Heart right ventricle (tissue), 16 donors: ENCODE data around the gene MYH11. TPM values are rescaled to one million over a fixed set of nuclear protein-coding genes. Genes with fewer than 3 reads are reported as not detected.

Experiments used
- ATAC-seq, 8 donors: fragments of 200-7000 bp; cut with Tn5 transposase; one replicate each; pipeline ENCODE4 v1.9.1; 2020; ENCODE audit warnings: mild to moderate bottlenecking in 8 of 8, moderate library complexity in 8 of 8, moderate number of reproducible peaks in 1 of 8
- DNase-seq, 2 donors: peaks; one replicate each; pipeline ENCODE4 v3.0.0-alpha.2; 2020
- H3K27ac ChIP-seq, 10 donors: fragments of 200-600 bp; sonication (generic) in 2 of 10; one replicate each; pipeline versions ENCODE4 v1.5.0 to v1.8.0; 2020 to 2022; ENCODE audit warnings: mild to moderate bottlenecking in 3 of 10
- H3K27me3 ChIP-seq, 7 donors: fragments of 200-600 bp; one replicate each; pipeline ENCODE4 v1.8.0; 2021 to 2022; ENCODE audit warnings: mild to moderate bottlenecking in 2 of 7
- H3K36me3 ChIP-seq, 9 donors: fragments of 200-600 bp; sonication (generic) in 1 of 9; one replicate each; pipeline versions ENCODE4 v1.5.0 to v1.8.0; 2020 to 2022; ENCODE audit warnings: mild to moderate bottlenecking in 2 of 9
- H3K4me1 ChIP-seq, 9 donors: fragments of 200-600 bp; sonication (generic) in 1 of 9; one replicate each; pipeline versions ENCODE4 v1.5.0 to v1.8.0; 2020 to 2022; ENCODE audit warnings: mild to moderate bottlenecking in 4 of 9
- H3K4me3 ChIP-seq, 10 donors: fragments of 200-600 bp; sonication (generic) in 2 of 10; one replicate each; pipeline versions ENCODE4 v1.5.0 to v1.8.0; 2020 to 2022; ENCODE audit warnings: mild to moderate bottlenecking in 7 of 10, moderate library complexity in 2 of 10
- H3K9me3 ChIP-seq, 11 donors: fragments of 200-600 bp in 10 of 11; sonication (generic) in 2 of 11; one replicate each; pipeline versions ENCODE4 v1.5.0 to v1.8.0; 2013 to 2022; ENCODE audit warnings: mild to moderate bottlenecking in 2 of 11, control low read depth in 1 of 11, moderate library complexity in 1 of 11
- WGBS, 2 donors: extraction: QIAGEN DNeasy Blood & Tissue Kit; methylation state at CpG; one replicate each; pipeline ENCODE4 v1.1.7; 2013; ENCODE audit warnings: inconsistent platforms in 1 of 2; 5-methylcytosine and 5-hydroxymethylcytosine counted together
- intact Hi-C, 10 donors: fragments of 100-400 bp; cut with DNase I; formaldehyde crosslinking; loops; one replicate each; pipeline versions ENCODE4 v1.11.1 to v1.14.2; 2022
- polyA plus RNA-seq, 2 donors: library from polyadenylated mRNA; stranded (reverse); fragments of 200-250 nt; gene quantifications; one replicate each; pipeline ENCODE4 v1.2.3, GENCODE V29; 2013
- total RNA-seq, 10 donors: library from RNA; stranded (reverse); fragmentation: NEBNext Ultra II Directional in 3 of 10; extraction: Animal tissue kit (Norgen Biotek cat#: 25700) in 3 of 10; gene quantifications; one replicate each; pipeline versions ENCODE4 v1.2.1 to v1.2.4, GENCODE V29; 2021 to 2023
- TF ChIP-seq, protein P1 (sequence below), 9 donors: fragments of 200-600 bp; sonication (generic) in 2 of 9; IDR thresholded peaks; one replicate each; pipeline versions ENCODE4 v1.5.0 to v1.8.0; 2021 to 2022; ENCODE audit warnings: antibody characterized with exemption in 9 of 9, mild to moderate bottlenecking in 5 of 9, moderate library complexity in 1 of 9
- donor health status: Arrhythmogenic right ventricular cardiomyopathy.
- donor health status: ischemic (EF 13 %, LVEDD 7.1; RV severe dilation, severe dysfunction).
- donor health status: healthy with polysubstance abuse.
- donor health status: DM: no; HTN: yes; CAD: no.
- donor health status: DM: no; HTN: no; CAD: no.
- donor health status: ischemic (EF 25% LVEDD 6.9; RV normal size, moderate dysfunction).
- donor health status: ischemic (EF 25% LVEDD 5.7; RV mildly dilated, moderate dysfunction).
- donor health status: healthy.
- donor health status: DM: yes; HTN: yes; CAD: no.
- donor health status: Ischemic cardiomyopathy.
- donor health status: ischemic (EF 35%, LVEDD 5.7; RV mildly dilated, moderate dysfunction).
- donor health status: nonischemic (EF 11% LVEDD 7.7; RV severe dilation, severe dysfunction).
- donor health status: DM: yes; HTN: yes; CAD: no.
- donor health status: PGD.
- donor health status: ischemic (EF 29% LVEDD 5.4; RV normal size, mild dysfunction).
- donor health status: nonischemic (EF 23%, LVEDD 6.1; RV moderate dilation, normal function).

The MYH11 gene
- total and polyA plus RNA-seq, 12 donors, result 9.8 to 46.7 (median 23.5) TPM

DNA sequence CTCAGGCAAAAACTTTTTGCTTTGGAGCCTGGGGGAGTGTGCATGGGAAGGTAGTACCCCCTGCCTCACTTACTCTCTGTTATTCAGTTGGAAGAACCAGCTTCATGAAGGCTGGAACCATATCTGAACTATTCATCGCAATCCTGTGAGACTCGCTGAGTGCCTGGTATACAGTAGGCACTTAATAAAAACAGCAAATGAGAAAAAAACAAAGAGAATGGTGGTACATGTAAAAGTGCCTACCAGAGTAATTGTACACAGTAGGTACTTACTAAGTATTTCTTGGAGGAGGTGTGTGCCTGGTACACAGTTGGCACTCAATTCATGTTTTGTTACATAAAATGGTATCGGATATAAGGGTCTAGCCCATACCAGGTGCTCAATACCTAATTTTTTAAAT, 75.2 kb downstream of the MYH11 start:
- Histone ChIP-seq H3K4me1 (no peaks in the 10 kb centered on the region), H3K4me3 (no peak overlapping the region), H3K27me3 (peaks cover 0 to 15% (median 7%) of the 10 kb centered on the region in 7 donors), H3K9me3 (no peaks in the 10 kb centered on the region), H3K27ac (no peak overlapping the region), H3K36me3 (no peaks in the 10 kb centered on the region)
- DNase-seq, result no peak
- intact Hi-C loops, result no loop called here
- TF ChIP-seq, protein P1, sequence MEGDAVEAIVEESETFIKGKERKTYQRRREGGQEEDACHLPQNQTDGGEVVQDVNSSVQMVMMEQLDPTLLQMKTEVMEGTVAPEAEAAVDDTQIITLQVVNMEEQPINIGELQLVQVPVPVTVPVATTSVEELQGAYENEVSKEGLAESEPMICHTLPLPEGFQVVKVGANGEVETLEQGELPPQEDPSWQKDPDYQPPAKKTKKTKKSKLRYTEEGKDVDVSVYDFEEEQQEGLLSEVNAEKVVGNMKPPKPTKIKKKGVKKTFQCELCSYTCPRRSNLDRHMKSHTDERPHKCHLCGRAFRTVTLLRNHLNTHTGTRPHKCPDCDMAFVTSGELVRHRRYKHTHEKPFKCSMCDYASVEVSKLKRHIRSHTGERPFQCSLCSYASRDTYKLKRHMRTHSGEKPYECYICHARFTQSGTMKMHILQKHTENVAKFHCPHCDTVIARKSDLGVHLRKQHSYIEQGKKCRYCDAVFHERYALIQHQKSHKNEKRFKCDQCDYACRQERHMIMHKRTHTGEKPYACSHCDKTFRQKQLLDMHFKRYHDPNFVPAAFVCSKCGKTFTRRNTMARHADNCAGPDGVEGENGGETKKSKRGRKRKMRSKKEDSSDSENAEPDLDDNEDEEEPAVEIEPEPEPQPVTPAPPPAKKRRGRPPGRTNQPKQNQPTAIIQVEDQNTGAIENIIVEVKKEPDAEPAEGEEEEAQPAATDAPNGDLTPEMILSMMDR (IDR thresholded peaks at IDR 0.05), result no peak
- WGBS, 2 donors, result 76 to 94% methylated on average over 3 of the region's 3 CpGs
- ATAC-seq, result no peak

DNA sequence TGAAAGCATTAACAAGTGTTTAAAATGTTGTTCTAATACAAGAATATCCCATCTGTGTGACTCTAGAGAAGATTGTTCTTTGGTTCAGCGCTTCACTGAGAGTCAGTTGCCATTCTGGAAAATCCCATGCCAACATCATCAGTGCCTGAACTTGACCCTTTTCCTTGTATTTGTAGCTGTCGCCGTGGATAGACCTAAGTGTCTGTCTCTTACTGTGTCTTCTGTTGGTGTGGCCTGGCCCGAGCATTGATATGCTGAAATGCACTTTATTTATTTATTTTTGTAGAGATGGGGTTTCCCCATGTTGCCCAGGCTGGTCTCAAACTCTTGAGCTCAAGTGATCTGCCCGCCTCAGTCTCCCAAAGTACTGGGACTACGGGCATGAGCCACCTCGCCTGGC, 76.0 kb downstream of the MYH11 start:
- Histone ChIP-seq H3K27ac (no peak overlapping the region), H3K36me3 (no peaks in the 10 kb centered on the region), H3K9me3 (no peaks in the 10 kb centered on the region), H3K4me1 (no peaks in the 10 kb centered on the region), H3K27me3 (peaks cover 0 to 15% (median 7%) of the 10 kb centered on the region in 7 donors), H3K4me3 (no peak overlapping the region)
- TF ChIP-seq, protein P1 (IDR thresholded peaks at IDR 0.05), result no peak
- no peak for DNase-seq
- WGBS, 2 donors, result 91 to 95% methylated on average over 7 of the region's 7 CpGs
- no peak for ATAC-seq
- intact Hi-C loops, result no loop called here

DNA sequence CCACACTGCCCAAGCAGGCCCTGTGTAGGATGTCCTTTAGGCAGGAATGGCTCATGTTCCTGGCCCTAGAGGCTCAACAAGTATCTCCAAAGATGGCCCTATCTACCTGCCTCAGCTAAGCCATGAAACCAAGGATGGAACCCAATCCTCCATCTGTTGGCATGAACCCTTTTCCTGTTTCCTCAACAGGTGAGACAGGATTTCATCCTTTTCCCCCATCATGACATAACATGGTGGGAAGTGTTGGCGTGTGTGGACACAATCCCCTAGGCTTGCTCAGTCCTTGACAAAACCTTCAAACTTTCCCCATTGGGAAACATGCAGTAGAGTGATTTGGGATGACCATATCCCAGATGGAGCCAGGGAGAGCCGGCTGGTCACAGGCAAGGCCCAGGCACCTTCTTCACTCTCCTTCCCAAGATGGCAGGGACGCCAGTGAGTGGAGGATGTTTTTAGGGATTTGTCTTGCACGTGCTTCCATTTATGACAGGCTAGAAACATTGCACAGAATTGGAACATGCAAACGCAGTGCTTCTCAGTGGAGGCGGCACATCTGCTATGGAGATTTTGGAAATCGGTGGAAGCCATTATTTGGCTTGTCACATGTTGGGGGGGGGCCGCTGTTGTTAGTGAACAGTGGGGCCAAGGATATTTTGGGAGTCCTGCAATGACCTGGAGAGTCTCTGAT, 77.0 kb downstream of the MYH11 start:
- TF ChIP-seq, protein P1 (IDR thresholded peaks at IDR 0.05), result no peak
- 93% methylated on average over 8 of the region's 8 CpGs for WGBS, 2 donors
- Histone ChIP-seq H3K27ac (no peak overlapping the region), H3K9me3 (no peaks in the 10 kb centered on the region), H3K36me3 (no peaks in the 10 kb centered on the region), H3K4me3 (no peak overlapping the region), H3K27me3 (peaks cover 0 to 15% (median 7%) of the 10 kb centered on the region in 7 donors), H3K4me1 (no peaks in the 10 kb centered on the region)
- ATAC-seq, result no peak
- intact Hi-C loops, result loop anchor here in 4 of 10 donors (5.0 to 10.0 kb wide), 4 partner anchors 37 to 357 kb away; no protein-coding TSS in a partner anchor
- DNase-seq, result no peak

DNA sequence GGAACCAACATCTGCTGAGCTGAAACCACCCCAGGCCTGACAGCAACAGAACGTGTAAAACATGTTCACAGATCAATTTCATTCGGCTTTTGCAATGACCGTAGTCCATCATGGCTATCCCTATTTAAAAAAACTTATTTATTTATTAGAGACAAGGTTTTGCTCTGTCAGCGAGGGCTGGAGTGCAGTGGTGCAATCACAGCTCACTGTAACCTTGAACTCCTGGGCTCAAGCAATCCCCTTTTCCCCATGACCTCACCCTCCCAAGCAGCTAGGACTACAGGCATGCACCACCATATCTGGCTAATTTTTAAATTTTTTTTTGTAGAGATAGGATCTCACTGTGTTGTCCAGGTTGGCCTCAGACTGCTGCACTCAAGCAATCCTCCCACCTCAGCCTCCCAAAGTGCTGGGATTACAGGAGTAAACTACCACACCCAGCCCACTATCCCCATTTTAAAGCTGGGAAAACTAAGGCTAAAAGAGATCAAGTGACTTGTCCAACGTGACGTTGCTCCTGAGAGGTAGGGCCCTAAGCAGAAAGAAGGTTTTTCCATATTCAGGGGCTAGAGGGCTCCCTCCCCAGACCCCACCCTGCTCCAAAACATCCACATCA, 77.7 kb downstream of the MYH11 start:
- 87 to 94% methylated on average over 6 of the region's 6 CpGs for whole genome bisulfite sequencing, 2 donors
- H3K9me3 ChIP-seq, result no peaks in the 10 kb centered on the region
- intact Hi-C loops, result loop anchor here in 4 of 10 donors (5.0 to 10.0 kb wide), 4 partner anchors 38 to 358 kb away; no protein-coding TSS in a partner anchor
- TF ChIP-seq, protein P1 (IDR thresholded peaks at IDR 0.05), result no peak
- no peak overlapping the region for H3K4me3 ChIP-seq
- peaks cover 0 to 15% (median 7%) of the 10 kb centered on the region in 7 donors for H3K27me3 ChIP-seq
- no peaks in the 10 kb centered on the region for H3K36me3 ChIP-seq
- no peaks in the 10 kb centered on the region for H3K4me1 ChIP-seq
- no peak for ATAC-seq
- no peak for DNase-seq
- H3K27ac ChIP-seq, result no peak overlapping the region
